ENCODE results near the gene LHFPL6.

LHFPL6 gene

GRCh38 chr13:39599842-39600241 lies 3.2 kb downstream of the LHFPL6 start:
- Histone ChIP-seq H2BK15ac (replicated peaks; ENCODE audit: low read depth) (no peak overlapping the region), H3K4me3 (ENCODE audit: low read length) (no peak overlapping the region), H3K4me1 (ENCODE audit: control insufficient read depth, low read depth, low read length) (no peaks in the 10 kb centered on the region), H3K27me3 (ENCODE audit: insufficient read depth, low read length, poor library complexity) (no peaks in the 10 kb centered on the region), H3K23ac (ENCODE audit: low read length) (no peak overlapping the region), H2AK5ac (ENCODE audit: low read length) (no peak overlapping the region), H3K79me2 (ENCODE audit: control insufficient read depth, insufficient read depth, low read length) (no peaks in the 10 kb centered on the region), H3K9ac (ENCODE audit: low read length) (no peak overlapping the region), H3K27ac (ENCODE audit: low read depth, low read length) (no peak overlapping the region), H3K4me2 (ENCODE audit: low read length) (no peak overlapping the region), H4K8ac (ENCODE audit: low read depth, low read length) (no peak overlapping the region), H4K5ac (ENCODE audit: low read length) (no peak overlapping the region), H2BK5ac (ENCODE audit: low read length) (no peak overlapping the region), H3K36me3 (ENCODE audit: control insufficient read depth, insufficient read depth, low read length) (no peaks in the 10 kb centered on the region), H3K56ac (ENCODE audit: low read length) (peak overlapping the region; percentile 39), H3K79me1 (ENCODE audit: low read length) (no peaks in the 10 kb centered on the region), H3K4ac (ENCODE audit: low read depth, low read length) (no peak overlapping the region), H3K18ac (ENCODE audit: low read length) (no peak overlapping the region), H2BK120ac (ENCODE audit: low read depth, low read length) (no peak overlapping the region)
- no CpG with 5 or more reads among the region's 1 CpG for WGBS (ENCODE audit: extremely low coverage, insufficient coverage, low lambda C conversion rate)
- no peak for DNase-seq

- Histone ChIP-seq H3K79me1 (ENCODE audit: low read length) (no peaks in the 10 kb centered on the region), H3K9ac (ENCODE audit: low read length) (no peak overlapping the region), H2BK15ac (replicated peaks; ENCODE audit: low read depth) (no peak overlapping the region), H2BK120ac (ENCODE audit: low read depth, low read length) (no peak overlapping the region), H2BK5ac (ENCODE audit: low read length) (no peak overlapping the region), H3K4me1 (ENCODE audit: control insufficient read depth, low read depth, low read length) (no peaks in the 10 kb centered on the region), H3K18ac (ENCODE audit: low read length) (no peak overlapping the region), H3K36me3 (ENCODE audit: control insufficient read depth, insufficient read depth, low read length) (no peaks in the 10 kb centered on the region), H4K5ac (ENCODE audit: low read length) (no peak overlapping the region), H4K8ac (ENCODE audit: low read depth, low read length) (no peak overlapping the region), H3K56ac (ENCODE audit: low read length) (no peak overlapping the region), H3K27me3 (ENCODE audit: insufficient read depth, low read length, poor library complexity) (no peaks in the 10 kb centered on the region), H3K27ac (ENCODE audit: low read depth, low read length) (no peak overlapping the region), H3K4me2 (ENCODE audit: low read length) (no peak overlapping the region), H3K79me2 (ENCODE audit: control insufficient read depth, insufficient read depth, low read length) (no peaks in the 10 kb centered on the region), H3K23ac (ENCODE audit: low read length) (no peak overlapping the region), H3K4ac (ENCODE audit: low read depth, low read length) (no peak overlapping the region), H3K4me3 (ENCODE audit: low read length) (no peak overlapping the region), H2AK5ac (ENCODE audit: low read length) (no peak overlapping the region)
- WGBS (ENCODE audit: extremely low coverage, insufficient coverage, low lambda C conversion rate), result no CpG with 5 or more reads among the region's 1 CpG
- DNase-seq, result no peak
These were observed 4.0 kb downstream of the LHFPL6 start for GRCh38 chr13:39599012-39599411.

- no peak overlapping the region for H2BK120ac ChIP-seq (ENCODE audit: low read depth, low read length)
- no peaks in the 10 kb centered on the region for H3K79me2 ChIP-seq (ENCODE audit: control insufficient read depth, insufficient read depth, low read length)
- no peak overlapping the region for H3K4me2 ChIP-seq (ENCODE audit: low read length)
- no peak overlapping the region for H4K8ac ChIP-seq (ENCODE audit: low read depth, low read length)
- H3K27ac ChIP-seq (ENCODE audit: low read depth, low read length), result no peak overlapping the region
- no peak overlapping the region for H3K18ac ChIP-seq (ENCODE audit: low read length)
- no peaks in the 10 kb centered on the region for H3K4me1 ChIP-seq (ENCODE audit: control insufficient read depth, low read depth, low read length)
- H3K9ac ChIP-seq (ENCODE audit: low read length), result no peak overlapping the region
- DNase-seq, result no peak
- H4K5ac ChIP-seq (ENCODE audit: low read length), result no peak overlapping the region
- no peak overlapping the region for H2BK15ac ChIP-seq (replicated peaks; ENCODE audit: low read depth)
- no peak overlapping the region for H3K23ac ChIP-seq (ENCODE audit: low read length)
- no peak overlapping the region for H3K4me3 ChIP-seq (ENCODE audit: low read length)
- no peak overlapping the region for H2BK5ac ChIP-seq (ENCODE audit: low read length)
- no peaks in the 10 kb centered on the region for H3K79me1 ChIP-seq (ENCODE audit: low read length)
- H3K56ac ChIP-seq (ENCODE audit: low read length), result no peak overlapping the region
- H3K36me3 ChIP-seq (ENCODE audit: control insufficient read depth, insufficient read depth, low read length), result no peaks in the 10 kb centered on the region
- no CpG with 5 or more reads among the region's 2 CpGs for WGBS (ENCODE audit: extremely low coverage, insufficient coverage, low lambda C conversion rate)
- H2AK5ac ChIP-seq (ENCODE audit: low read length), result no peak overlapping the region
- H3K27me3 ChIP-seq (ENCODE audit: insufficient read depth, low read length, poor library complexity), result no peaks in the 10 kb centered on the region
- H3K4ac ChIP-seq (ENCODE audit: low read depth, low read length), result no peak overlapping the region
These were observed 5.2 kb downstream of the LHFPL6 start for GRCh38 chr13:39597838-39598237.

GRCh38 chr13:39596685-39597084 lies 6.3 kb downstream of the LHFPL6 start:
- Histone ChIP-seq H4K8ac (ENCODE audit: low read depth, low read length) (no peak overlapping the region), H3K79me2 (ENCODE audit: control insufficient read depth, insufficient read depth, low read length) (no peaks in the 10 kb centered on the region), H3K4me1 (ENCODE audit: control insufficient read depth, low read depth, low read length) (no peaks in the 10 kb centered on the region), H3K4me2 (ENCODE audit: low read length) (no peak overlapping the region), H3K23ac (ENCODE audit: low read length) (no peak overlapping the region), H2AK5ac (ENCODE audit: low read length) (no peak overlapping the region), H3K27me3 (ENCODE audit: insufficient read depth, low read length, poor library complexity) (no peaks in the 10 kb centered on the region), H3K9ac (ENCODE audit: low read length) (no peak overlapping the region), H4K5ac (ENCODE audit: low read length) (no peak overlapping the region), H3K27ac (ENCODE audit: low read depth, low read length) (no peak overlapping the region), H3K4ac (ENCODE audit: low read depth, low read length) (no peak overlapping the region), H3K36me3 (ENCODE audit: control insufficient read depth, insufficient read depth, low read length) (no peaks in the 10 kb centered on the region), H2BK15ac (replicated peaks; ENCODE audit: low read depth) (no peak overlapping the region), H3K4me3 (ENCODE audit: low read length) (no peak overlapping the region), H3K79me1 (ENCODE audit: low read length) (no peaks in the 10 kb centered on the region), H3K18ac (ENCODE audit: low read length) (no peak overlapping the region), H3K56ac (ENCODE audit: low read length) (no peak overlapping the region), H2BK120ac (ENCODE audit: low read depth, low read length) (no peak overlapping the region), H2BK5ac (ENCODE audit: low read length) (no peak overlapping the region)
- WGBS (ENCODE audit: extremely low coverage, insufficient coverage, low lambda C conversion rate), result no CpG with 5 or more reads among the region's 3 CpGs
- no peak for DNase-seq

GRCh38 chr13:39596176-39596575 lies 6.8 kb downstream of the LHFPL6 start:
- no peak overlapping the region for H3K4me3 ChIP-seq (ENCODE audit: low read length)
- no peak overlapping the region for H3K4ac ChIP-seq (ENCODE audit: low read depth, low read length)
- H3K4me2 ChIP-seq (ENCODE audit: low read length), result no peak overlapping the region
- no peak overlapping the region for H2BK120ac ChIP-seq (ENCODE audit: low read depth, low read length)
- no peak overlapping the region for H4K5ac ChIP-seq (ENCODE audit: low read length)
- H2BK15ac ChIP-seq (replicated peaks; ENCODE audit: low read depth), result no peak overlapping the region
- H3K9ac ChIP-seq (ENCODE audit: low read length), result no peak overlapping the region
- H2AK5ac ChIP-seq (ENCODE audit: low read length), result no peak overlapping the region
- H3K79me2 ChIP-seq (ENCODE audit: control insufficient read depth, insufficient read depth, low read length), result no peaks in the 10 kb centered on the region
- no peaks in the 10 kb centered on the region for H3K27me3 ChIP-seq (ENCODE audit: insufficient read depth, low read length, poor library complexity)
- H3K23ac ChIP-seq (ENCODE audit: low read length), result no peak overlapping the region
- H4K8ac ChIP-seq (ENCODE audit: low read depth, low read length), result no peak overlapping the region
- no peak overlapping the region for H3K27ac ChIP-seq (ENCODE audit: low read depth, low read length)
- no peaks in the 10 kb centered on the region for H3K36me3 ChIP-seq (ENCODE audit: control insufficient read depth, insufficient read depth, low read length)
- no peak overlapping the region for H2BK5ac ChIP-seq (ENCODE audit: low read length)
- H3K79me1 ChIP-seq (ENCODE audit: low read length), result no peaks in the 10 kb centered on the region
- no peak overlapping the region for H3K18ac ChIP-seq (ENCODE audit: low read length)
- no peak overlapping the region for H3K56ac ChIP-seq (ENCODE audit: low read length)
- DNase-seq, result no peak
- H3K4me1 ChIP-seq (ENCODE audit: control insufficient read depth, low read depth, low read length), result no peaks in the 10 kb centered on the region
- WGBS (ENCODE audit: extremely low coverage, insufficient coverage, low lambda C conversion rate), result no CpG with 5 or more reads among the region's 2 CpGs

- no peak overlapping the region for H4K5ac ChIP-seq (ENCODE audit: low read length)
- peak; percentile 48 for DNase-seq
- H2BK15ac ChIP-seq (replicated peaks; ENCODE audit: low read depth), result no peak overlapping the region
- no peaks in the 10 kb centered on the region for H3K79me2 ChIP-seq (ENCODE audit: control insufficient read depth, insufficient read depth, low read length)
- H3K4me1 ChIP-seq (ENCODE audit: control insufficient read depth, low read depth, low read length), result no peaks in the 10 kb centered on the region
- H2AK5ac ChIP-seq (ENCODE audit: low read length), result no peak overlapping the region
- no peaks in the 10 kb centered on the region for H3K79me1 ChIP-seq (ENCODE audit: low read length)
- no peak overlapping the region for H4K8ac ChIP-seq (ENCODE audit: low read depth, low read length)
- H3K56ac ChIP-seq (ENCODE audit: low read length), result no peak overlapping the region
- H3K9ac ChIP-seq (ENCODE audit: low read length), result no peak overlapping the region
- no peak overlapping the region for H3K4ac ChIP-seq (ENCODE audit: low read depth, low read length)
- peak overlapping the region; percentile 15 for H3K27ac ChIP-seq (ENCODE audit: low read depth, low read length)
- no peak overlapping the region for H3K18ac ChIP-seq (ENCODE audit: low read length)
- no peaks in the 10 kb centered on the region for H3K36me3 ChIP-seq (ENCODE audit: control insufficient read depth, insufficient read depth, low read length)
- H3K4me3 ChIP-seq (ENCODE audit: low read length), result no peak overlapping the region
- H2BK5ac ChIP-seq (ENCODE audit: low read length), result no peak overlapping the region
- H3K4me2 ChIP-seq (ENCODE audit: low read length), result no peak overlapping the region
- no peaks in the 10 kb centered on the region for H3K27me3 ChIP-seq (ENCODE audit: insufficient read depth, low read length, poor library complexity)
- no peak overlapping the region for H2BK120ac ChIP-seq (ENCODE audit: low read depth, low read length)
- H3K23ac ChIP-seq (ENCODE audit: low read length), result no peak overlapping the region
- no CpG with 5 or more reads among the region's 2 CpGs for WGBS (ENCODE audit: extremely low coverage, insufficient coverage, low lambda C conversion rate)
These were observed 12.4 kb downstream of the LHFPL6 start for GRCh38 chr13:39590466-39591036.
